Frontal cortex (tissue), 4 donors: Measurements from ENCODE around the gene HOGA1. TPM values are rescaled to one million over a fixed set of nuclear protein-coding genes. Genes with fewer than 3 reads are reported as not detected.
"Not testable (repeated sequence)": the region's sequence is repeated elsewhere in the genome, so short reads cannot be mapped to it uniquely, and the experiment has no call there.

ENCODE experiments used
- DNase-seq, 2 donors: peaks; one replicate each; pipeline ENCODE4 v3.0.0; 2012; ENCODE audit warnings: low spot score in 2 of 2
- FAIRE-seq: peaks from 2 replicates; lab custom pipeline; 2012; peaks lifted over from hg19 to GRCh38; lab: Jason Lieb, UNC
- total RNA-seq: library from RNA; depleted of rRNA; stranded (reverse); fragments of >200 nt; gene quantifications from one replicate; pipeline ENCODE4 v1.2.3, GENCODE V29; 2014
- donor health status: control.
- donor health status: control.
- donor health status: control.

The HOGA1 gene
- total RNA-seq, 1 donor from 2014 or later, result 0.41 TPM

DNA sequence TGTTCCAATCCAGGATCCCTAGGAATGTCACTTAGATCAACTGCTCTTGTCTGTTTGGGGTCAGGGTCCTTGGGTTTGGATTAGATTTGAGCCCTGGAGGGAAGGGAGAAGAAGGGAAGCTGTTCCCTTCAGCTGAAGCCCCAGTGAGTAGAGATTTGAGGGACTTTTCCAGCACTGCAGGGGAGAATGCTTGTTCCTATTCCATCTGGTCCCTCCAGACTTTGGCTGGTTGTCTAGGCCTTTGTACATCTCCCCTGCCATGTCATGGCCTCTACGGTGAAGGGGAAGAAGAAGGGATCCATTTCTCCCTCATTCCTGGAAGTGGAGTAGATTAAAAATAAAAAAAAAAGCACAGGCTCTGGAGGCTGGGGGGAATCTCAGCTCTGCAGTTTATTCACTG is 16.4 kb downstream of the HOGA1 start:
- no peak for DNase-seq
- FAIRE-seq, result no peak

DNA sequence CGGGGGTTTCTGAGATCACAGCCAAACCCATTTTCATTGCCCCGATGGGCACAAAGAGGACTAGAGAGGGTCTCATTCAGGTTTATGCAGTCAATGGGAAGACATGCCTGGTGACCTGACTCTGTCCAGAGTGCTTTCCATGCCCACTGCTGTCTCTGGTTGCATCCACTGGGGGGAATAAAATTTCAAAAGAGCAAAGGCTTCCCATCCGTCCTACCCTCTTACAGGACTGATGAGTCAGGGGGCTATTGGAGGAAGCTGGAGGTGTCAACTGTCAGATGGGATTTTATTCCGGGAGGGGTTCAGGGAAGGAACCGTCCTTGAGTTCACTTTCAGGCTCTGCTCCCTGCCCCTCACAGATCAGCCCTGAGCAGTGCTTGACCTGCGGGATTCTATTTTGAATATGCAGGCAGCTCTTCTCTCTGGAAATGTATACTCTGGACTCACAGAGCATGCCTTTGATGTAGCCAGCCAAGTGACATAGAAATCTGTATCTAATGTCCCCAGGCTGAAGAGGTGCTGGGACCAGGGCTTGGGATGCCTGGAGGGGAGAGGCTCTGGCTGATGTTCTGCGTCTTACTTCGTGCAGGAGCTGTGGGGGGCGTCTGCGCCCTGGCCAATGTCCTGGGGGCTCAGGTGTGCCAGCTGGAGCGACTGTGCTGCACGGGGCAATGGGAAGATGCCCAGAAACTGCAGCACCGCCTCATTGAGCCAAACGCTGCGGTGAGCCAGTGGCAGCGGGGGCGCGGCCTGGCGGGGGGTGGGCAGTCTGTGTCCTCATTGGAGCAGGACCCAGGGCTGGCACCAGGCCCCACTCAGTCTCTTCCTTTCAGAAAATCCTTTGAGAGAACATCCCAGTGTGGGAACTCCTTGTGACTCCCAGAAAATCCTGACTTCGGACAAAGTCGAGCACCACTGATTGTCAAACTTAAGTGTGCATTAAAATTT is 17.4 kb downstream of the HOGA1 start:
- DNase-seq (no peak), FAIRE-seq (no peak)

DNA sequence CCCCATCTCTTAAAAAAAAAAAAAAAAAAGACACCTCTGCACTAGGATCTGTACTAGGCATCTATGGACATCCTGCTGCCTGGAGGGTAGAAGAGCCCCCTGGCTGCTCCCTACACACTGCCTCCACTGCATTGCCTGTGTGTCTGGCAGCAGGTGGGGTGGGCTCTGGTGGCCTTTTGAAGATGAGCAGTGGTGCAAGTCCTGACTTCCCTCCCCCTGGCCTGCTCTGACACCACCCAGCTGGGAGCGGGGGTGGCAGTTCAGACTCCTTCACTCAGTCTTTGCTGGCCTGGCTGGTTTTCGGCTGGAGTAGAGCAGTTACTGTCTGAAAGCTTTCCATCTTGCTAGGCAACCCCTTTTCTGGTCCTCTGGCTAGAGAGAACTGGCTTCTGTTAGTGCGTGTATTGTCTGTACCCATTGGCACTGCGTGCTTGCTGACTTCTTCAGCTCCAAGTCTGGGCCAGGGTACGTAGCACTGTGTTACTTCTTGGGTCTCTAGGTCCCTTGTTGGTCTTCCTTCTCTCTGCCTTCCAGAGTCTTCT is 23.0 kb downstream of the HOGA1 start:
- FAIRE-seq (no peak), DNase-seq (no peak)

DNA sequence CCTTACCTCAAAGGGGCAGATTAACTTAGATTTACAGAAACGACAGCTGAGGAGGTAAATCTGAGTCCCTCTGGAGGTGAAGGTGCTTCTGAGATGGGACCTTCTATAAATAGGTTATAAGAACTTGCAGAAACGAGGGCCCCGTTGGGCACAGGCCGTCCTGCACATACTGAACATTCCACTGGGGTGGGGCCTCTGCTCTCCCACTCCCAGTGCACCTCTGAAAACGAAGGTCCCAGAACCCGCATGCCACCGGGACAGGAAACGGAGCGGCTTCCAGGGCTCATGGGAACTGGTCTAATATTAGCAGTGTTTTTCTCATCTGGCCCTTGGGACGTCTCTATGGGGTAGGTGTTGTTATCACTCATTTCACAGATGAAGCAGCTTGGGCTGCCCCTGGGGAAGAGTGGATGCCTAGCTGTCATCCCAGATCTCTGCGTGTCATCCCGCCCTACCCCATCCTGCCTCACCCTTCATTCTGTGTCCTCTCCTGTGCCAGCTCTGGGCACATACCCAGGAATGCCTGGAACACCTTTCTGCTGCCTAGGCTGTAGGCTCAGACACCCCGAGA is 24.9 kb downstream of the HOGA1 start:
- FAIRE-seq (no peak), DNase-seq (no peak)

DNA sequence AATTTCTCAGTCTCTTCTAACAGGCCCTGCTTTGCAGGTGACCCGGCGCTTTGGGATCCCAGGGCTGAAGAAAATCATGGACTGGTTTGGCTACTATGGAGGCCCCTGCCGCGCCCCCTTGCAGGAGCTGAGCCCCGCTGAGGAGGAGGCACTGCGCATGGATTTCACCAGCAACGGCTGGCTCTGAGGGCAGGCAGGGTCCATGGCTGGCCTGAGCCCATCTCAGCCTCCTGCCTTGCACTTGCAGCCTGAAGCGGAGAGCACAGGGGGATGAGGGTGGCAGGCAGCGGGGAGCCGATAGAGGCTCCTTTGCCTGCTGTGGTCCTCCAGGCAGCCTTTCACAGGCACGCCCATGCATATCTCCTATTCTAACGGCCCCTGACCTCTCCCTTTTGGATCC is 27.3 kb downstream of the HOGA1 start:
- FAIRE-seq, result no peak
- DNase-seq, result no peak

DNA sequence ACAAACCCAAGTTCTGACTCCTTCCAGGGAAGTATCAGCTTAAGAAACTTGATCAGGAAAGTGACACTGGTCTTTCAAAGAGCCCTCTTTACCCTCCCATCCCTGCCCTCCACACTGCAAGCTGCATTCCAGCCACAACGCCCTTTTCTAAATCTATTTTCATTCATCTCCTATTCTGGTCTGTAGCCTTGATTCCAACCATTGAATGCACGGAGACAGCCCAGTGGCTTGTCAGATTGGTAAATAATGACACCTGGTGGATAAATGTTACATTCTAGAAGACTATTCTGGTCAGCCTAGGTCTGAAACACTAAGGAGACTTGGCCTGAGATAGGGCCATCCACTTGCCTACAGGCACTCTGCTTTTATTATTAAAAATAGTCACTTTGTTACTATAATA is 28.2 kb downstream of the HOGA1 start:
- no peak for FAIRE-seq
- DNase-seq, result peak in 1 of 2 donors; percentile 44

DNA sequence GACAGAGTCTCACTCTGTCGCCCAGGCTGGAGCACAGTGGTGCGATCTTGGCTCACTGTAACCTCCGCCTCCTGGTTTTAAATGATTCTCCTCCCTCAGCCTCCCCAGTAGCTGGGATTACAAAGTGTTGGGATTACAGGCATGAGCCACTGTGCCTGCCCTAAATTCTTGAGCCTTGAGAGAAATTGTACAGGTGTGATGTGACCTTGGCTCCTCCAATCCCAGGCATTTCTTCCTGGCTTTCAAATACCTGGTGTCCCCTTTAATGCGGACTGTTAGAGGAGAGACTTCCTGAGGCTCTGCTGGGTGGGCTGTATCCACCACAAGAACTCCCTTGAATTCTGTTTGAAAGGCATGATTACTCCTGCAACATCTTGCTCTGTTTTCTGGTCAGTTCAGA is 34.1 kb downstream of the HOGA1 start:
- FAIRE-seq (no peak), DNase-seq (no peak)

DNA sequence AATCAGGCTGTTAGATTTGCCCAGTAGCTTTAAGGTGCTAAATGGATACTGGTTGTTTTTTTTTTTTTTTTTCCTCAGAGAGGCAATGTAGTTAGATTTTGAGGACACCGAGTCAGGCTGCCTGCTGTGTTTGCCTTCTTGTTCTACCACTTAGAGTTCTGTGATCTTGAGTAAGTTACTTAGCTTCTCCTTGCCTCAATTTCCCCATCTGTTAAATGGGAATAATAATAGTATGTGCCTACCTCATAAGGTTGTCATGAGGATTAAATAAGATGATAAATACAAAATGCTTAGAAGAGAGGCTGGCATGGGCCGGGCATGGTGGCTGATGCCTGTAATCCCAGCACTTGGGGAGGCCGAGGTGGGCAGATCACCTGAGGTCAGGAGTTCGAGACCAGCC is 34.5 kb downstream of the HOGA1 start:
- no peak for DNase-seq
- FAIRE-seq, result no peak

DNA sequence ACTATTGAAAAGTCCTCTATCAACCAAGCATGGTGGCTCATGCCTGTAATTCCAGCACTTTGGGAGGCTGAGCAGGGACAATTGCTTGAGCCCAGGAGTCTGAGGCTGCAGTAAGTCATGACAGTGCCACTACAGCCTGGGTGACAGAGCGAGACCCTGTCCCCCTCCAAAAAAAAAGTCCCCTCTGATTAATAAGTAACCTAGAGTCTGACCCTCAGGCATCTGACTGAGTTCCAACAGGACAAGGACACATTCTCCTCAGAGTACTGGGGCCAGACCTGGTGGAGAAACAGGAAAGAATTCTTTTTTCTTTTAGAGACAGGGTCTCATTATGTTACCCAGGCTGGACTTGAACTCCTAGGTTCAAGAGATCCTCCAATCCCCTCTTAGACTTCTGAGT is 39.1 kb downstream of the HOGA1 start:
- DNase-seq (no peak), FAIRE-seq (no peak)

DNA sequence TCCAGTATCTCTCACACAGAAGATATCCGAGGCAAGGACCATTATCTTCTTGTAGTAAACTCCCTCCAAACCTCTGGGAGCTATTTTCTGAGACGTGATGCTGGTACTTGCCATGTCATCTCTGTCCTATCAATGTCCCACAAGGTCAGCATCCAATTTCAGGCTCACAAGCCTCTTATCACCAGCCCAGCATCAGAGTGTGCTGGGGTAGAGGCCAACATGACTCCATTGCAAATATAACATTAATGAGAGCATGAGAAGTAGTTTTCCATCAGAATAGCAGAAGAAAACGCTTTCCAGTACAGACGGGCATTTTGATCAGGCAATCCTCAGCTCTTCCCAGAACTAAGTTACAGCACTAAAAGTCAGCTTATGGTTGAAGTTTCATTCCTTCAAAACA is 43.5 kb downstream of the HOGA1 start:
- FAIRE-seq (no peak), DNase-seq (no peak)

DNA sequence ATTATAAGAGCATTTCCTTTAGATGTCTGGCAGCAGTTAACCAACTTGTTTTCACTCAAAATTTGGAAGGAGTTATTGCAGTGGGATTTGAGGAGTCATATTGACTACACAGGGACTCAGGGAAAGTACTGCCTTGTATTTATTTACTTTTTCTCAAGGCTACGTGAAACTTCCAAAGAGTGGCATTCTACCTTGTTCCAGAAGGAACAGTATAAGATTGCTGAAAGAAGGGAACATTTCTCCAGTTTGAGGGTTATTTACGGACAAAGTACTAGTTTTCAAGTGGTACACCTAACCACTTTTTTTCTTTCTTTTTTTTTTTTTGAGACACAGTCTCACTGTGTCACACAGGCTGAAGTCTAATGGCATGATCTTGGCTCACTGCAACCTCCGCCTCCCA is 44.0 kb downstream of the HOGA1 start:
- DNase-seq (no peak), FAIRE-seq (no peak)

DNA sequence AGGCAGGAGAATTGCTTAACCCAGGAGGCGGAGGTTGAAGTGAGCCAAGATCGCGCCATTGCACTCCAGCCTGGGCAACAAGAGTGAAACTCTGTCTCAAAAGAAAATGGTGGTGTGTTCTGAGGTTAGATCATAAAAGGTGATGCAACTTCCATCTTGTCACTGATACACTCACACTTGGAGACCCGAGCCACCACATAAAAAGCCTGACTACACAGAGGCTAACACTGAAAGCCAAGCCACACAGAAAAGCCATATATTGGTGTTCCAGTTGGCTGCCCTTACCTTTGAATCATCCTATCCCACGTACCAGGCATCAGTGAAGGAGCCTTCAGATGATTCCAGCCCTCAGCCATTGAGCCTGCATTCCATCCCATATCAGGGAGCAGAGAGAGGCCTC is 45.1 kb downstream of the HOGA1 start:
- FAIRE-seq, result no peak
- no peak for DNase-seq

DNA sequence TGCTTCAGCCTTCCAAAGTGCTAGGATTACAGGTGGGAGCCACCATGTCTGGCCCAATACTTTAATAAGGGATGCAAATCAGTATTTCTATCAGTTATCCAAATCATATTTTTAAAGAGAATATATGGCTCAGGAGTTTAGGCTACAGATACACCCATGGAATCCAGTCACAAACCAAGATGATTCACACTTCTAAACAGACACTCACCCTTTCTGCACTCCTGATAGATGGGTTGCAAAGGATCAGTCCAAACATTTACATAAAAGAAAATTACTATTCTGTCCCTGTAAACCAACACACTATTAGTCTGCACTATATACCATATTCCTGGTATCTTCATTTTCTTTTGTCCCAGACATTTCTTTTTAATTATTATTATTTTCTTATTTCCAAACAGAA is 46.9 kb downstream of the HOGA1 start:
- DNase-seq, result no peak
- no peak for FAIRE-seq

DNA sequence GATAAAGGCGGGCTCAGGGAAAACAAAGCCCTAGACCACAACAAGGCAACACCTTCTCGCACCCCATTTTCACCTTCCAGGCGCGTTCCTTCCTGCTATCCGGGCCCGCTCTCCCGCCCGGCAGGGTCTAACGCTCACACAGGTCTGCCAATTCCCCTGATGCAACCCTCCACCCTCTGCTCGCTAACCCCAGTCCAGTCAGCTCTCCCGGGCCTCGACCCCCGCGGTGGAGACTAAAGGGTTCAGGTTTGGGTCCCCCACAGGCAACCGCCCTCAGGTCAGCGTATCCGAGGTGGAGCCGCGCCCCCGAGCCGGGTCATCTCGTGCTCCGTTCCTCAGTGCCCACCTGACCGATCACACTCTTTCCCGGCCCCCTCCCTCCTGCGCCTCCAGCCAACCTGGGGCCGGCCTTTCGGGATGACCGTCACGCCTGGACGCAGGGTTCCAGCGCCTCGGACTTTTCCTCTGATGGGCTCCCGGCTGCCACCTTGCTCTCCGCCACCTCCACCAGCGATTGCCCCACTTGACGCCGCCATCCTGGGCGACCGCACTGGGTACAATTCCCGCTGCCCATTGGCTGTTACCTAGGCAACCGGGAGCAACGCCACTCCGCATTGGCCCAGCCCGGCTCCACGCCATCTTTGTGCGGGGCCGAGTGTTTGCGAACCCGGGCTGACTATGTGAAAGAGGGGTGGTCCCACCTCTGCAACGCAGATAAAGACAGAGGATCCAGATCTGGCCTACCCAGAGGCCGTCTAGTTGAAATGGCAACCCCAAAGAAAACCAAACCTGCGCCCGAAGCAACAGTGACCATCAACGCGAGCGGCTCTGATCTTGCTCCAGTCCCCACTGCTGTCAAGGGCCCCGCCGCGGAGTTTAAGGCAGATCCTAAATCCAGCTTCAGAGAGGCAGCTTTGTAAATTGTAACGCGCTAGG is 49.0 kb downstream of the HOGA1 start, which contains the start of gene MORN4:
TSS of gene MORN4 (minus strand) at position 552 of the 936 bp plus-strand sequence. CDS start 13,847 bp downstream, outside the sequence.
- DNase-seq (peak; percentile 68 to 85), FAIRE-seq (no peak)

DNA sequence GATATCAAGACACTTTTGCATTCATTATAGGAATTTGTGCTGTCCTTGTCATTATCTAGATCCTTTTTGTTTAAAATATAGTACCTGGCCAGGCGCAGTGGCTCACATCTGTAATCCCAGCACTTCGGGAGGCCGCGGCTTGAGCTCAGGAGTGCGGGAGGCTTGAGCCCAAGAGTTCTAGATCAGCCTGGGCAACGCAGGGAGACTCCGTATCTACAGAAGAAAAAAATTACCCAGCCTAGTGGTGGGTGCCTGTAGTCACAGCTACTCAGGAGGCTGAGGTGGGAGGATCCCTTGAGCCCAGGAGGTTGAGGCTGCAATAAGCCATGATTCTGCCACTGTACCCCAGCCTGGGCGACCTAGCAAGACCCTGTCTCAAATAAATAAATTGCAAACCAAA is 49.7 kb downstream of the HOGA1 start:
- FAIRE-seq, result no peak
- DNase-seq, result no peak

DNA sequence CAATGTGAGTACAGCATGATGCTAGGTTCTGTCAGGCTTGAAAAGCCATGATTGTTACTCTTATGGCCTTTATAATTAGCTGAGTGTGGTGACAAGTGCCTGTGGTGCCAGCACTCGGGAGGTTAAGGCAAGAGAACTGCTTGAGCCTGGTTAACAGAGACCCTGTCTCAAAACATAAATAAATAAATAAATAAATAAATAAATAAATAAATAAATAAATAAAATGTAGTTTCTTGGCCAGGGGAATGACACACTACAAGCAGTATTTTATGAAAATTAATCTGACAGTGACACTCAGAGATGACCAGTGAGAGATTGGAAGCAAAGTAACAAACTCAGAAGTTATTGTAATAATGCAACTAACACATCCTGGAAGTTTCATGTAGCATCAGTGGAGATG is 51.4 kb downstream of the HOGA1 start:
- FAIRE-seq, result no peak

DNA sequence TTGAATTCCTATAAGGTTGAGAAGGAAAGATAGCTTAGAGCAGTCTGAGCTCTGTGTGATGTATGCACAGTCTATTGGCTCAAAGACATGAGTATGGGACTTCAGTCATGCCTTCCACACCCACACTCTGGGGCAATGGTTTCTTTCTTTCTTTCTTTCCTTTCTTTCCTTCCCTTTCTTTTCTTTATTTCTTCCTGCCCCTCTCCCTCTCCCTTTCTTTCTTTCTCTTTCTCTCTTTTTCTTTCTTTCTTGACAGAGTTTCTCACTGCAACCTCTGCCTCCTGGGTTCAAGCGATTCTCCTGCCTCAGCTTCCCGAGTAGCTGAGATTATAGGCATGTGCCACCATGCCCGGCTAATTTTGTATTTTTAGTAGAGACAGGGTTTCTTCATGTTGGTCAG is 54.9 kb downstream of the HOGA1 start:
- DNase-seq, FAIRE-seq: not testable (repeated sequence)

More for the DNA sequence above, 51.4 kb downstream of the HOGA1 start:
- DNase-seq, result no peak

DNA sequence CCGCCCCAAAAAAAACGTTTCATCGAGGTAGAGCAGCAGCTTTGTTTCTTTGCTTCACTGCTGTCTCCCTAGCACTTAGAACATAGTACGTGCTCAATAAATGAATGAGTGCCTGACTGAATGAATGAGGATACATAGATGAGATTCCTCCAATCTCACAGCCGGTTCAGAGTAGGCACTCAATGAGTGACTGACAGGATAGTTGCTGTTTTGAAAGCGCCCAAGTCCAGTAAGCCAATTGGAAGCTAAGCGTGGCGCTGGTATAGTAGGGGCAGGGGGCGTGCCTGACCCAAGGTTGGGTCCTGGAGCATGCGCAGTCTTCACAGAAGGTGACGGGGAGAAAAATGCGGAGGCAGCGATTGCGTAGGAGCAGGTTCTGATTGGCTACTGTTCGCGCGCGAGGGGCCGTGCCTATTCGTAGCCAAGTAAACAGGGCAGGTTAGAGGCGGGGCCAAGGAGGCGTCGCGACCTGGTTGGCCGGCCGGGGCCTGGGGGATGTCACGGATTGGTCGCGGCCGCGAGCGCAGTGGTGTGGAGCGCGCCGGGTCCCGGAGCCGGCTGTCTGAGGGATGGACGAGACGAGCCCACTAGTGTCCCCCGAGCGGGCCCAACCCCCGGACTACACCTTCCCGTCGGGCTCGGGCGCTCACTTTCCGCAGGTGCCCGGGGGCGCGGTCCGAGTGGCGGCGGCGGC is 56.1 kb downstream of the HOGA1 start, which contains the start of gene PI4K2A:
TSS of gene PI4K2A (plus strand) at position 498 of the 694 bp plus-strand sequence. CDS start at position 570, 72 bp downstream.
- DNase-seq (peak; percentile 97 to 98), FAIRE-seq (peak; percentile 94)
